Body of pancreas (tissue), 4 donors: ENCODE measurements around the gene SNX27.
A peak's percentile ranks its signal among the peaks of the same experiment; 100 is the strongest.

Experiments
- CTCF ChIP-seq, 7 experiments: fragments of 450-650 bp in 4 of 7; fragments of 200-600 bp in 3 of 7; sonication (generic) in 3 of 7; IDR thresholded peaks; one replicate each; pipeline ENCODE4 v1.5.1; 2016 to 2019; ENCODE audit warnings: antibody characterized with exemption in 7 of 7
- POLR2A ChIP-seq, 3 donors: fragments of 450-650 bp; IDR thresholded peaks; one replicate each; pipeline ENCODE4 v1.6.1; 2016; ENCODE audit warnings: antibody characterized with exemption in 3 of 3, mild to moderate bottlenecking in 2 of 3

GRCh38 chr1:151693057-151693651 is 81.3 kb downstream of the SNX27 start:
- TF ChIP-seq CTCF (IDR thresholded peaks at IDR 0.05): peak in 5 of 7 experiments; percentile 33 to 55 (median 45)
- no peak for TF ChIP-seq POLR2A (IDR thresholded peaks at IDR 0.05)
